NCI-H1092 (cell line): ENCODE data around the gene DPH2.
A peak's percentile ranks its signal among the peaks of the same experiment; 100 is the strongest.

Source experiments
- DNase-seq: peaks from one replicate; lab custom pipeline; 2025; lab: John Stamatoyannopoulos, UW

The DPH2 gene

GRCh38 chr1:43968348-43968948 lies 1.4 kb upstream of the DPH2 start:
- no peak for DNase-seq

- DNase-seq, result no peak
Observed at GRCh38 chr1:43969416-43969745, 429 bp upstream of the DPH2 start.

DNA sequence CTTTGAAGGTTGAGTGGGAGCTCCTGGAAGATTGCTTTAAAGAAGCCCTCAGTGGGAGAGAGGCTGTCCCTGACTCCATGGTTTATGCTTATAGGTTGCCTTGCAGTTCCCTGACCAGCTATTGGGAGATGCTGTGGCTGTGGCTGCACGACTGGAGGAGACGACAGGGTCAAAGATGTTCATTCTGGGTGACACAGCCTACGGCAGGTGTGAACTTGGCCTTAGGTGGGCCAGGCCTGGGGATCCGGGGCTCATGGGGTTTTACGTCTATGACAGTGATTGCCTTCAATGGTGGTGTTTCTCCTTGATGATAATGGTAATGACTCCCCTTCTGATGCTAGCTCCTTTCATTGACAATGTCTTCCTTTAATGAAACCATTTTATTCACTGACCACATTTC lies 692 bp downstream of the DPH2 start:
- DNase-seq, result no peak

DNA sequence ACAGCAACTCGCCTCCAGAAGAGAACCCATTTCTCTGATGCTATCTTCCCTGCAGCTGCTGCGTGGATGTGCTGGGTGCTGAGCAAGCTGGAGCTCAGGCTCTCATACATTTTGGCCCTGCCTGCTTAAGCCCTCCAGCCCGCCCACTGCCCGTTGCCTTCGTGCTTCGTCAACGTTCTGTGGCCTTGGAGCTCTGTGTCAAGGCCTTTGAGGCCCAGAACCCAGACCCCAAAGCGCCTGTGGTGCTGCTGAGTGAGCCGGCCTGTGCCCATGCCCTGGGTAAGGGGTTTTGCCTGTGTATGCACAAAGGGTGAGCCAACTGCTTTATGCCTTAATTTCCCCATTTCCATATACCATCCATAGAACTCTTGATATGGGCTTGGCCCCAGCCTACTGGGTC lies 1.1 kb downstream of the DPH2 start:
- DNase-seq, result no peak

- DNase-seq, result no peak
Observed at GRCh38 chr1:43971336-43971980, 1.6 kb downstream of the DPH2 start.

DNA sequence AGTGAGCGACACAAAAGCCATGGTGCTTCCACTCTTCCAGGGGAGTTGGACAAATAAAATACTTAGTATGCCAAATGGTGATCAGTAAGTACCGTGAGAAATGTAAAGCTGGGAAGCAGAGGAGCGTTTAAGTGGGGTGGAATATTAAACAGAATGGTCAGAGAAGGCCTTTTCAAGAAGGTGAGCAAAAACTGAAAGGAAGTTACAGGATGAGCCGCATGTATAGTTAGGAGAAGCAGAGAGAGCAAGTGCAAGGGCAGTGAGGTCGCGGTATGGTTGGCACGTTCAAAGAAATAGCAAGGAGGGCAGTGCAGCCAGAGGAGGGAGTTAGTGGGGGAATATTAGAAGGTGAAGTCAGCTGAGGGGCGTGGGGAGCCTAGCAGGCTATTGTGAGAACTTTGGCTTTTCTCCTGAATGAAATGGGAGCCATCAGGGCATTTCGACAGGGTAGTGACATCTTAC lies 4.2 kb downstream of the DPH2 start:
- peak; percentile 66 for DNase-seq

- peak; percentile 93 for DNase-seq
Observed at GRCh38 chr1:43974443-43975248, 4.8 kb downstream of the DPH2 start, which contains the start of gene ATP6V0B. Gene ATP6V0B (plus strand): TSS chr1:43974960. CDS start chr1:43975041, 81 bp downstream.

- no peak for DNase-seq
Observed at GRCh38 chr1:43975249-43975961, 5.6 kb downstream of the DPH2 start.

DNA sequence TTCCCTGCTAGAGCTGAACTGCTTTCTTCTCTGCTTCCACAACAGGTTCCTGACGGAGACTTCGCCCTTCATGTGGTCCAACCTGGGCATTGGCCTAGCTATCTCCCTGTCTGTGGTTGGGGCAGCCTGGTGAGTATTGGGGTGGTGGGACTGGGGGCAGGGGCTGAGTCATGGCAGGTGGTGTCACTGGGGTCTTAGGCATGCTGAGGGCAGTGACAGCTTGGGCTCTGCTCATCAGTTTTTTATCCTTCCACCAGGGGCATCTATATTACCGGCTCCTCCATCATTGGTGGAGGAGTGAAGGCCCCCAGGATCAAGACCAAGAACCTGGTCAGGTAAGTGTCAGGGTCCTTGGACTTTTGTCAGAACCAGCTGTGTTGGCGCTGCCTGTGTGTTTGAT lies 6.2 kb downstream of the DPH2 start:
- no peak for DNase-seq

GRCh38 chr1:43976890-43977289 lies 7.1 kb downstream of the DPH2 start:
- no peak for DNase-seq

DNA sequence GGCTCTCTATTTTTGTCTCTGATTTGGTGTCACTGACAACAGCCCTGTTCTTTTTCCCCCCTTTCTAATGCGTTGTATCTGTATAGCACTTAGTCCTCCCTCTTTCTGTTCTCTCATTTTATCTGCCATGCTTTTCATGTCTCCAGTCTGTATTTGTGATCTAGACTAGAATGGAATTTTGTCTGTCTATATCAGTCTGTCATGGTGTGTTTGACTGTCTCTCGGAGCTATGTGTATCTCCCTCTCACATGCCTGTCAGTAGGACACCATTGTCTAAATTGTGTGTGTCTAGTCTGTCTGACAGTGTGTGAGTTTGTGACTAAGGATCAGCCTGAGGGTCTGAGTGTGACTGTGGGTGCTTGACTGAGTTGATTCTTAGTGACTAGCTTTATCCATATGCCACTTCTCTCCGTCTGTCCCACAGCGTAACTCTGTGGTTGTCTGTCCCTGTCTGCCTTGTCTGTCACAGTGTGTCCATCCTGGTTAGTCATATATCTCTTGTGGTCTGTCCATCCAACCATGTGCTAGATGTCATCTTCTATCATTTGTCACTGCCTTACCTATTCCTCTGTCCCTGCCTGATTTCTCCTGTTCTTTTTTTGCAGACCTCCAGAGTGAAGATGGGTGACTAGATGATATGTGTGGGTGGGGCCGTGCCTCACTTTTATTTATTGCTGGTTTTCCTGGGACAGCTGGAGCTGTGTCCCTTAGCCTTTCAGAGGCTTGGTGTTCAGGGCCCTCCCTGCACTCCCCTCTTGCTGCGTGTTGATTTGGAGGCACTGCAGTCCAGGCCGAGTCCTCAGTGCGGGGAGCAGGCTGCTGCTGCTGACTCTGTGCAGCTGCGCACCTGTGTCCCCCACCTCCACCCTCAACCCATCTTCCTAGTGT lies 7.8 kb downstream of the DPH2 start:
- no peak for DNase-seq

- DNase-seq, result no peak
Observed at GRCh38 chr1:43978264-43978550, 8.4 kb downstream of the DPH2 start.

GRCh38 chr1:43978551-43979260 lies 8.9 kb downstream of the DPH2 start, which contains the start of gene B4GALT2:
Gene B4GALT2 (plus strand): TSS chr1:43979210. CDS start chr1:43981161, 1,951 bp downstream.
- peak; percentile 25 for DNase-seq

DNA sequence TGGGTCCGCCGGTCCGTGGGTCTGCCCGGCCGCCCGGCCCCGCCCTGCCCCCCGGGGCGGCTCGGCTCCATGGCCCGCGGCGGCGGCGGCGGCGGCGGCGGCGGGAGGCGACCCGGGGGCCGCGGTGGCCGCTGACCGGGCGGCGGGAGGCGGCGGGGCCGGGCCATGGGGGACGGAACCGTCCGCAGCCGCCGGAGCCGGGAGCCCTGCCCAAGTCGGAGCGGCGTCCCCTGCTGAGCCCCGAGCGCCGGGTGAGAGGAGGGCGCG lies 9.4 kb downstream of the DPH2 start:
- no peak for DNase-seq

- peak; percentile 31 for DNase-seq
Observed at GRCh38 chr1:43979528-43980254, 9.9 kb downstream of the DPH2 start.

GRCh38 chr1:43980255-43981134 lies 10.7 kb downstream of the DPH2 start:
- no peak for DNase-seq

DNA sequence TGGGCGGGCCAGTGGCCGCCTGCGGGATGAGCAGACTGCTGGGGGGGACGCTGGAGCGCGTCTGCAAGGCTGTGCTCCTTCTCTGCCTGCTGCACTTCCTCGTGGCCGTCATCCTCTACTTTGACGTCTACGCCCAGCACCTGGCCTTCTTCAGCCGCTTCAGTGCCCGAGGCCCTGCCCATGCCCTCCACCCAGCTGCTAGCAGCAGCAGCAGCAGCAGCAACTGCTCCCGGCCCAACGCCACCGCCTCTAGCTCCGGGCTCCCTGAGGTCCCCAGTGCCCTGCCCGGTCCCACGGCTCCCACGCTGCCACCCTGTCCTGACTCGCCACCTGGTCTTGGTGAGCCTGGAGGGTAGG lies 11.3 kb downstream of the DPH2 start:
- no peak for DNase-seq

DNA sequence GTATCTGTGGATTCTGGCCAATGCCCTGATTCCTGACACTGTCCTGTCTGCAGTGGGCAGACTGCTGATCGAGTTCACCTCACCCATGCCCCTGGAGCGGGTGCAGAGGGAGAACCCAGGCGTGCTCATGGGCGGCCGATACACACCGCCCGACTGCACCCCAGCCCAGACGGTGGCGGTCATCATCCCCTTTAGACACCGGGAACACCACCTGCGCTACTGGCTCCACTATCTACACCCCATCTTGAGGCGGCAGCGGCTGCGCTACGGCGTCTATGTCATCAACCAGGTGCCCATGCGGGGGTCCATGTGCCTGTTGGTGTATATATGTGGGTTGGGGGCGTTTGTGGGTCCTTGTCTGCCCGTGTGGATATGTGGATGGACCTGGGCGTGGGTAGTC lies 11.8 kb downstream of the DPH2 start:
- DNase-seq, result no peak

DNA sequence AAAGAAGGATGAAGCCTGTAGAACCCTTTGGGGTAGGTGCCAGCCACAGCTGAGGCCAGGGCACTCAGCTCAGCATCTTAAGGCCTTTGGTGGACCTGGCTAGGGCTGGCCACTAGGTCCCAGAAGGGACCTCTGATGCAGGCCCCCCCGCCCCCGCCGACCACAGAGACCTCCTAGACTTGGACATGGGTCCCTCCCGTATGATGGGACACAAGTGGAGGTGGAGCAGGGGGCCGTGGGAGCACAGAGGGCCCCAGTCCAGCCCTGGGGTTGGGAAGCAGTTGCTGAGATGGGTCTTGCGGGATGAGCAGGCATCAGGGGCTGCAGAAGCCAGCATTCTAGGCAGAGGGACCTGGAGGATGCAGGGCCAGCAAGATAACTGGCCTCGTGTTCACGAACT lies 12.4 kb downstream of the DPH2 start:
- DNase-seq, result no peak

DNA sequence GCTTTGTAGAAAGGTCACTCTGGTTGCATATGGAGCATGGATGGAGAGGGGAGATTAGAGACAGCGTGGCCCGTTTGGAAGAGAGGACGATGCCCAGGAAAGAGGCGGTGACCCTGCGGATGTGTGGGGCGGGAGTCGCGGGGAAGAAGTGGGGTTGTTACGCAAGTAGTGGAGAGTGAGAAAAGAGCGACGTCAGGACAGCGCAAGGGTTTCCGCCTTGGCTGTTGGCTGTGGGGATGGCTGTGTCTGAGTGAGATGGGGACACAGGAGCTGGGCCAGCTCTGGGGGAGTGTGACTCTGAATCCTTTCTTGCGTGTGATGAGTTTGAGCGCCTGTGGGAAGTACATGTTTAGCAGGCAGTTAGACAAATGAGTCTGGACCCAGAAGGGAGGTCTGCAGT lies 13.0 kb downstream of the DPH2 start:
- no peak for DNase-seq
